Endothelial cell of umbilical vein (primary cell): ENCODE data around the gene TAF5L. TPM values are rescaled to one million over a fixed set of nuclear protein-coding genes. Genes with fewer than 3 reads are reported as not detected.

ENCODE experiments used
- Bru-seq: library from RNA; stranded (reverse); fragments of 400-500 nt; gene quantifications from one replicate; lab custom pipeline; 2021; lab: Mats Ljungman, UMichigan
- BruChase-seq, 2 experiments: library from RNA; stranded (reverse); fragments of 400-500 nt; gene quantifications; one replicate each; lab custom pipeline; 2021; lab: Mats Ljungman, UMichigan
- BruUV-seq: library from RNA; stranded (reverse); fragments of 400-500 nt; replicated peaks from 2 replicates; lab custom pipeline; 2021; lab: Mats Ljungman, UMichigan
- CTCF ChIA-PET: fragments of 300-600, 350-600 bp; sonication (Branson Sonifier 250); formaldehyde crosslinking; loops from one replicate; lab custom pipeline; 2021; ENCODE audit warnings: antibody characterized with exemption, inconsistent platforms; lab: Charles Lee
- POLR2A ChIA-PET: fragments of 300-600, 350-600 bp; sonication (Branson Sonifier 250); formaldehyde crosslinking; loops from one replicate; lab custom pipeline; 2021; ENCODE audit warnings: antibody characterized with exemption, inconsistent platforms; lab: Charles Lee
- DNase-seq: peaks from one replicate; pipeline ENCODE4 v3.0.0-alpha.2; 2011; ENCODE audit warnings: low read depth, low spot score
- FAIRE-seq: peaks from 2 replicates; lab custom pipeline; 2011; peaks lifted over from hg19 to GRCh38; lab: Jason Lieb, UNC
- H2AFZ ChIP-seq: 2 replicates; pipeline ENCODE4 v1.6.0; 2012; ENCODE audit warnings: low read depth, low read length, control low read depth, inconsistent platforms
- H3K27ac ChIP-seq: 2 replicates; pipeline ENCODE4 v1.5.1; 2011; ENCODE audit warnings: low read depth, mild to moderate bottlenecking, control low read depth, low read length, moderate library complexity; ENCODE audit not compliant: insufficient read depth
- H3K27me3 ChIP-seq, 2 experiments: 2 replicates each; pipeline versions ENCODE4 v1.6.0 to v1.6.1; 2011; ENCODE audit warnings: low read length in 2 of 2, mixed read lengths in 1 of 2; ENCODE audit not compliant: control insufficient read depth in 2 of 2, insufficient read depth in 2 of 2
- H3K36me3 ChIP-seq, 2 experiments: 2 replicates in 1 of 2; 3 replicates in 1 of 2; pipeline ENCODE4 v1.5.1; 2011; ENCODE audit warnings: low read length in 2 of 2, mild to moderate bottlenecking in 1 of 2, moderate library complexity in 1 of 2; ENCODE audit not compliant: control insufficient read depth in 2 of 2, insufficient read depth in 2 of 2; ENCODE audit errors: extremely low read depth in 1 of 2
- H3K4me1 ChIP-seq: 3 replicates; pipeline ENCODE4 v1.5.1; 2011; ENCODE audit warnings: mild to moderate bottlenecking, low read length; ENCODE audit not compliant: control insufficient read depth, insufficient read depth; ENCODE audit errors: extremely low read depth
- H3K4me2 ChIP-seq: 2 replicates; pipeline ENCODE4 v1.6.1; 2011; ENCODE audit warnings: low read length, control low read depth, mixed read lengths; ENCODE audit not compliant: insufficient read depth
- H3K4me3 ChIP-seq, 3 experiments: fragments of 200-600 bp in 1 of 3; sonication (generic), shearing (Covaris generic) in 1 of 3; replicated peaks in 1 of 3; 2 replicates each; pipeline ENCODE4 v1.5.1; 2011 to 2016; ENCODE audit warnings: control low read depth in 3 of 3, low read length in 3 of 3, mild to moderate bottlenecking in 2 of 3, inconsistent platforms in 1 of 3, low read depth in 1 of 3, moderate library complexity in 1 of 3; ENCODE audit not compliant: insufficient read depth in 1 of 3
- H3K79me2 ChIP-seq: 2 replicates; pipeline ENCODE4 v1.6.0; 2012; ENCODE audit warnings: low read length, inconsistent platforms; ENCODE audit not compliant: control insufficient read depth, insufficient read depth
- H3K9ac ChIP-seq: replicated peaks from 2 replicates; pipeline ENCODE3; 2011; ENCODE audit warnings: low read length, control low read depth; ENCODE audit not compliant: insufficient read depth; ENCODE audit errors: extremely low read depth
- H3K9me1 ChIP-seq: replicated peaks from 3 replicates; pipeline ENCODE4 v1.6.0; 2011; ENCODE audit warnings: mild to moderate bottlenecking, low read length; ENCODE audit not compliant: control insufficient read depth, insufficient read depth; ENCODE audit errors: extremely low read depth
- H3K9me3 ChIP-seq: replicated peaks from 2 replicates; pipeline ENCODE4 v1.5.1; 2012; ENCODE audit warnings: low read length, inconsistent platforms; ENCODE audit not compliant: control insufficient read depth, insufficient read depth
- H4K20me1 ChIP-seq: replicated peaks from 2 replicates; pipeline ENCODE3; 2011; ENCODE audit warnings: mild to moderate bottlenecking, low read length; ENCODE audit not compliant: control insufficient read depth, insufficient read depth; ENCODE audit errors: extremely low read depth
- CTCF ChIP-seq, 2 donors: IDR thresholded peaks; 1 replicate in 1 of 2; 2 replicates in 1 of 2; pipeline ENCODE4 v1.5.1; 2011; ENCODE audit warnings: low read length in 2 of 2, mild to moderate bottlenecking in 2 of 2, moderate library complexity in 2 of 2, control low read depth in 1 of 2, inconsistent platforms in 1 of 2, low read depth in 1 of 2; ENCODE audit not compliant: insufficient read depth in 1 of 2; ENCODE audit errors: extremely low read depth in 1 of 2
- EZH2 ChIP-seq: IDR thresholded peaks from 2 replicates; pipeline ENCODE4 v1.6.1; 2012; ENCODE audit warnings: borderline replicate concordance, low read depth, mild to moderate bottlenecking, moderate library complexity, low read length, inconsistent platforms; ENCODE audit not compliant: severe bottlenecking
- FOS ChIP-seq: IDR thresholded peaks from 2 replicates; pipeline ENCODE4 v1.6.1; 2011; ENCODE audit warnings: mild to moderate bottlenecking, low read length, moderate library complexity, borderline replicate concordance; ENCODE audit not compliant: insufficient read depth
- GATA2 ChIP-seq: IDR thresholded peaks from 2 replicates; pipeline ENCODE4 v1.7.0; 2011; ENCODE audit warnings: low read depth, mild to moderate bottlenecking, moderate library complexity, mixed read lengths, low read length; ENCODE audit not compliant: insufficient read length, insufficient read depth
- JUN ChIP-seq: IDR thresholded peaks from 2 replicates; pipeline ENCODE4 v1.6.1; 2011; ENCODE audit warnings: borderline replicate concordance, low read depth; ENCODE audit not compliant: insufficient read length, insufficient read depth
- MAX ChIP-seq: IDR thresholded peaks from 2 replicates; pipeline ENCODE4 v1.6.1; 2011; ENCODE audit not compliant: insufficient read depth, insufficient read length
- MYC ChIP-seq: IDR thresholded peaks from one replicate; pipeline ENCODE4 v1.6.1; 2011; ENCODE audit warnings: mild to moderate bottlenecking, low read depth, low read length
- POLR2A ChIP-seq: IDR thresholded peaks from 2 replicates; pipeline ENCODE4 v1.6.1; 2012; ENCODE audit warnings: low read depth, mild to moderate bottlenecking, control low read depth, low read length
- POLR2AphosphoS5 ChIP-seq: IDR thresholded peaks from 2 replicates; pipeline ENCODE4 v1.6.1; 2012; ENCODE audit warnings: low read depth, mild to moderate bottlenecking, control low read depth, low read length, moderate library complexity; ENCODE audit not compliant: insufficient read depth
- dilution Hi-C: fragments of 300-500 bp; cut with MboI; formaldehyde crosslinking; loops from one replicate; pipeline ENCODE4 v1.15.0; 2019; ENCODE audit warnings: low sequenced_read_pairs; ENCODE audit not compliant: extremely low pct_ligation_motif_present
- intact Hi-C: fragments of 100-400 bp; cut with micrococcal nuclease; formaldehyde crosslinking; loops from one replicate; pipeline ENCODE4 v1.10.0; 2022
- long read RNA-seq: library from polyadenylated mRNA; stranded (forward); transcript quantifications from one replicate; pipeline ENCODE4 v2.0.0, GENCODE V29; 2021
- polyA minus RNA-seq, 3 experiments: library from RNA; depleted of rRNA, polyadenylated mRNA; stranded (reverse); fragments of >200 nt; gene quantifications; 1 replicate in 1 of 3; 2 replicates in 2 of 3; pipeline ENCODE4 v1.2.3, GENCODE V29; 2011
- polyA plus RNA-seq, 4 experiments: library from polyadenylated mRNA; depleted of rRNA in 3 of 4; stranded (reverse) in 3 of 4; unstranded in 1 of 4; fragments of >200 nt; gene quantifications; 2 replicates each; pipeline versions ENCODE4 v1.2.1 to v1.2.3, GENCODE V29; 2011 to 2012; ENCODE audit warnings: missing spikeins in 1 of 4
- total RNA-seq: library from RNA; stranded (reverse); gene quantifications from 2 replicates; pipeline ENCODE4 v1.2.3, GENCODE V29; 2021

TAF5L gene
- total RNA-seq: 20.3 and 24.8 TPM in 2 replicates
- polyA plus RNA-seq: 19.7 and 21.1 TPM in 2 replicates
- polyA plus RNA-seq (2011; cell fraction: cytosol; rRNA removed): 20.0 and 21.0 TPM in 2 replicates
- polyA plus RNA-seq (2011; cell fraction: nucleus; rRNA removed): 29.7 and 30.2 TPM in 2 replicates
- 12.1 and 17.9 TPM in 2 replicates for polyA plus RNA-seq (2012)
- polyA minus RNA-seq: 31.6 and 42.2 TPM in 2 replicates
- polyA minus RNA-seq (2011; cell fraction: cytosol; rRNA and poly(A)+ RNA removed): 16.0 TPM
- 15.8 and 22.1 TPM in 2 replicates for polyA minus RNA-seq (2011; cell fraction: nucleus; rRNA and poly(A)+ RNA removed)
- Bru-seq, nascent RNA: percentile 80 among the genes with signal in this experiment
- percentile 71 among the genes with signal in this experiment for BruChase-seq, experiment 1, labeled RNA remaining after a 6-hour chase
- percentile 71 among the genes with signal in this experiment for BruChase-seq, experiment 2, labeled RNA remaining after a 2-hour chase
- long read RNA-seq, full-length matches to known transcripts: 4 of 5 reads
- long read RNA-seq, partial matches to known transcripts: 0 of 5 reads
- long read RNA-seq, other reads (novel, unspliced or antisense): 1 of 5 reads

- FAIRE-seq (peak; percentile 65), DNase-seq (peak; percentile 84)
- H3K4me3 ChIP-seq: peak within 1 kb of the TSS; percentile 75 to 98 (median 96)
- H3K4me1 ChIP-seq: peaks cover 16% of the 10 kb centered on the region
- H3K36me3 ChIP-seq: no peaks in the 10 kb centered on the region
- no peaks in the 10 kb centered on the region for H3K9me3 ChIP-seq
- H3K27ac ChIP-seq: peak within 1 kb of the TSS; percentile 41
- H3K27me3 ChIP-seq: no peaks in the 10 kb centered on the region
- BruUV-seq: no TSS peak
- peak within 1 kb of the TSS; percentile 92 for H2AFZ ChIP-seq
- TF ChIP-seq MYC (peak; percentile 95), EZH2 (no peak), FOS (no peak), CTCF (IDR thresholded peaks at IDR 0.05; ENCODE audit: extremely low read depth in 1 of 2, insufficient read depth in 1 of 2, low read depth in 1 of 2, low read length in 2 of 2) (no peak), MAX (peak; percentile 86), JUN (no peak), POLR2AphosphoS5 (peak; percentile 87), GATA2 (no peak), POLR2A (peak; percentile 69)
- intact Hi-C loops (loop anchor here (1.0 kb wide), 5 partner anchors 10 to 644 kb away; partner anchors contain the start of gene NUP133), dilution Hi-C loops (no loop called here)
- no peaks in the 10 kb centered on the region for H3K9me1 ChIP-seq
- no peaks in the 10 kb centered on the region for H4K20me1 ChIP-seq
- peak within 1 kb of the TSS; percentile 70 for H3K9ac ChIP-seq
- ChIA-PET POLR2A (interaction anchor here (0.6 to 0.9 kb wide), 2 partner anchors 67 to 69 kb away, joined by 3 to 4 read pairs; partner anchors contain the start of gene ABCB10), CTCF (interaction anchor here (0.8 to 7.4 kb wide), 6 partner anchors 47 to 589 kb away, joined by 3 to 69 read pairs (median 4); partner anchors contain the start of gene ABCB10)
- H3K79me2 ChIP-seq: peaks cover 86% of the 10 kb centered on the region
- peak within 1 kb of the TSS; percentile 89 for H3K4me2 ChIP-seq
Observed at GRCh38 chr1:229625915-229626831, at the start of gene TAF5L, which contains the start of gene URB2. Gene TAF5L (minus strand): TSS chr1:229626122. CDS start chr1:229614482, 11,640 bp downstream. Gene URB2 (plus strand): TSS chr1:229626247. CDS start chr1:229627634, 1,387 bp downstream.
